Kidney capillary endothelial cell (primary cell): ENCODE measurements around the gene CLDN5.

ENCODE experiments used
- DNase-seq: peaks from one replicate; pipeline ENCODE4 v3.0.0-alpha.2; 2018; ENCODE audit warnings: low spot score

CLDN5 gene

GRCh38 chr22:19503869-19504268 lies 20.3 kb downstream of the CLDN5 start:
- DNase-seq: no peak

GRCh38 chr22:19503367-19503766 lies 20.8 kb downstream of the CLDN5 start:
- DNase-seq: no peak

GRCh38 chr22:19501897-19502447 lies 22.2 kb downstream of the CLDN5 start:
- no peak for DNase-seq

GRCh38 chr22:19499880-19500242 lies 24.3 kb downstream of the CLDN5 start:
- no peak for DNase-seq

GRCh38 chr22:19499236-19499879 lies 24.9 kb downstream of the CLDN5 start:
- DNase-seq: no peak

GRCh38 chr22:19498866-19499190 lies 25.4 kb downstream of the CLDN5 start:
- no peak for DNase-seq

- no peak for DNase-seq
These were observed 25.9 kb downstream of the CLDN5 start for GRCh38 chr22:19498154-19498865.

- peak; percentile 57 for DNase-seq
These were observed 27.0 kb downstream of the CLDN5 start for GRCh38 chr22:19497245-19497644.

GRCh38 chr22:19496324-19496630 lies 27.9 kb downstream of the CLDN5 start:
- no peak for DNase-seq

GRCh38 chr22:19495562-19496323 lies 28.5 kb downstream of the CLDN5 start:
- peak; percentile 33 for DNase-seq

- no peak for DNase-seq
These were observed 29.5 kb downstream of the CLDN5 start for GRCh38 chr22:19494676-19495173.

GRCh38 chr22:19494001-19494560 lies 30.1 kb downstream of the CLDN5 start:
- no peak for DNase-seq

- no peak for DNase-seq
These were observed 31.6 kb downstream of the CLDN5 start for GRCh38 chr22:19492504-19493174.

- no peak for DNase-seq
These were observed 33.5 kb downstream of the CLDN5 start for GRCh38 chr22:19490628-19491230.

GRCh38 chr22:19488884-19489843 lies 35.0 kb downstream of the CLDN5 start:
- DNase-seq: no peak

- DNase-seq: no peak
These were observed 35.9 kb downstream of the CLDN5 start for GRCh38 chr22:19488285-19488684.

GRCh38 chr22:19483481-19484244 lies 40.5 kb downstream of the CLDN5 start:
- peak; percentile 56 for DNase-seq

GRCh38 chr22:19482297-19482696 lies 41.9 kb downstream of the CLDN5 start:
- no peak for DNase-seq

- no peak for DNase-seq
These were observed 43.4 kb downstream of the CLDN5 start for GRCh38 chr22:19480789-19481188.

- DNase-seq: no peak
These were observed 44.0 kb downstream of the CLDN5 start for GRCh38 chr22:19480173-19480568.
